ENCODE data around the gene KCNMA1.

DNA sequence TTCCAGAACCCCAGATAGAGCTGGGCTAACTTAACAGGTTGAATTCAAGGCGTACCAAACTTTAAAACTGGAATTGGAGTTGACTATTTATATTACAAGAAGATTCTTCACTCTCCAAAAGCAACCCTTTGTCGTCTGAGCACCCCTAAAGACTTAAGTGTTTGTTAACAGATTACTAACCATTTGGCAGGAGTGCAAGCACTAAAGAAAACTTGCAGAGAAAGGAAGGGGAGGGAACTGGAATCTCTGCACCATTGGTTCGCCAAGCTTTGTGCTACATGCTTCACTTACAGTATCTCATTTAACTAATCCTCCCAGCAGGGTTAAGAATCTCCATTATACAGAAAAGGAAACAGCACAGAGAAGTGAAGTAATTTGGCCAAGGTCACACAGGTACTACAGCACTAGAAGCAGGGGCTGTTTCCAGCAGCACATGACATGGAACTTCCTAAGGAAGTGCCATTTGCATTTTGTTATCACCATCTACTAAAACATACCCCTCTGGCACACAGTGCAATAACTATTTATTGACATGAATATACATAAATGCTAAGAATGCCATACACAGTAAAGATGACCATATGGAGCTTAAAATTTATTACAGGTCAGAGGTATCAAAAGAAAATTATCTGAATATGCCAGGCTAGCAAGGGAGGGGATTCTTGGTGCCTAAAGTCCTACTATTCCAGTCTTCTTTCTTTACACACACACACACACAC is 201.2 kb downstream of the KCNMA1 start:
- TF ChIP-seq, protein P1, sequence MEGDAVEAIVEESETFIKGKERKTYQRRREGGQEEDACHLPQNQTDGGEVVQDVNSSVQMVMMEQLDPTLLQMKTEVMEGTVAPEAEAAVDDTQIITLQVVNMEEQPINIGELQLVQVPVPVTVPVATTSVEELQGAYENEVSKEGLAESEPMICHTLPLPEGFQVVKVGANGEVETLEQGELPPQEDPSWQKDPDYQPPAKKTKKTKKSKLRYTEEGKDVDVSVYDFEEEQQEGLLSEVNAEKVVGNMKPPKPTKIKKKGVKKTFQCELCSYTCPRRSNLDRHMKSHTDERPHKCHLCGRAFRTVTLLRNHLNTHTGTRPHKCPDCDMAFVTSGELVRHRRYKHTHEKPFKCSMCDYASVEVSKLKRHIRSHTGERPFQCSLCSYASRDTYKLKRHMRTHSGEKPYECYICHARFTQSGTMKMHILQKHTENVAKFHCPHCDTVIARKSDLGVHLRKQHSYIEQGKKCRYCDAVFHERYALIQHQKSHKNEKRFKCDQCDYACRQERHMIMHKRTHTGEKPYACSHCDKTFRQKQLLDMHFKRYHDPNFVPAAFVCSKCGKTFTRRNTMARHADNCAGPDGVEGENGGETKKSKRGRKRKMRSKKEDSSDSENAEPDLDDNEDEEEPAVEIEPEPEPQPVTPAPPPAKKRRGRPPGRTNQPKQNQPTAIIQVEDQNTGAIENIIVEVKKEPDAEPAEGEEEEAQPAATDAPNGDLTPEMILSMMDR (IDR thresholded peaks at IDR 0.05; ENCODE audit: low read depth, low read length), result no peak
- TF ChIP-seq POLR2A (IDR thresholded peaks at IDR 0.05; ENCODE audit: extremely low read depth, insufficient read length) (no peak), MAX (IDR thresholded peaks at IDR 0.05; ENCODE audit: low read depth, low read length) (no peak)

Data from NB4 (cell line).